Tibial nerve (tissue), 4 donors: ENCODE measurements around the gene MOV10L1.

Experiments
- CTCF ChIP-seq, 5 experiments: fragments of 200-600 bp in 3 of 5; fragments of 450-650 bp in 2 of 5; sonication (generic) in 3 of 5; IDR thresholded peaks; one replicate each; pipeline ENCODE4 v1.5.1; 2016 to 2019; ENCODE audit warnings: antibody characterized with exemption in 5 of 5, mild to moderate bottlenecking in 3 of 5, moderate library complexity in 2 of 5
- EP300 ChIP-seq, 2 donors: sonication (generic); formaldehyde crosslinking; IDR thresholded peaks; one replicate each; pipeline ENCODE4 v1.6.1; 2017; ENCODE audit warnings: antibody characterized with exemption in 2 of 2, mild to moderate bottlenecking in 1 of 2
- POLR2A ChIP-seq, 2 donors: fragments of 450-650 bp; IDR thresholded peaks; one replicate each; pipeline ENCODE4 v1.6.1; 2017; ENCODE audit warnings: antibody characterized with exemption in 2 of 2, mild to moderate bottlenecking in 2 of 2, moderate library complexity in 2 of 2

- no peak for TF ChIP-seq CTCF (IDR thresholded peaks at IDR 0.05)
- no peak for TF ChIP-seq POLR2A (IDR thresholded peaks at IDR 0.05)
- no peak for TF ChIP-seq EP300 (IDR thresholded peaks at IDR 0.05)
Measured at GRCh38 chr22:50174382-50175190, 84.8 kb downstream of the MOV10L1 start.
